ENCODE results near the gene NDUFB5.
"Not testable (repeated sequence)": the region's sequence is repeated elsewhere in the genome, so short reads cannot be mapped to it uniquely, and the experiment has no call there.

Gene NDUFB5

GRCh38 chr3:179615458-179616173 lies 11.0 kb downstream of the NDUFB5 start:
- ChIA-PET POLR2A (no interaction called here), CTCF (interaction anchor here (0.7 to 1.3 kb wide), 6 partner anchors 8 to 789 kb away, joined by 3 to 4 read pairs (median 3); no protein-coding TSS in a partner anchor)
- DNase-seq (ENCODE audit: low read depth, low spot score) = no peak
- no peak overlapping the region for H3K4me3 ChIP-seq (ENCODE audit: low read depth, low read length)
- TF ChIP-seq CTCF (IDR thresholded peaks at IDR 0.05; ENCODE audit: insufficient read depth, low read length, missing control alignments) = no peak

- ChIA-PET POLR2A (no interaction called here), CTCF (interaction anchor here (1.9 kb wide), 1 partner anchor 28 kb away, joined by 5 read pairs; no protein-coding TSS in a partner anchor)
- no peak for TF ChIP-seq CTCF (IDR thresholded peaks at IDR 0.05; ENCODE audit: insufficient read depth, low read length, missing control alignments)
- no peak for DNase-seq (ENCODE audit: low read depth, low spot score)
- H3K4me3 ChIP-seq (ENCODE audit: low read depth, low read length) = no peak overlapping the region
These were observed 17.4 kb downstream of the NDUFB5 start for GRCh38 chr3:179622023-179622422.

GRCh38 chr3:179624451-179624850 lies 19.9 kb downstream of the NDUFB5 start:
- ChIA-PET CTCF (interaction anchor here (0.8 kb wide), 1 partner anchor 353 kb away, joined by 3 read pairs; no protein-coding TSS in a partner anchor), POLR2A (no interaction called here)
- no peak for TF ChIP-seq CTCF (IDR thresholded peaks at IDR 0.05; ENCODE audit: insufficient read depth, low read length, missing control alignments)
- no peak for DNase-seq (ENCODE audit: low read depth, low spot score)
- H3K4me3 ChIP-seq (ENCODE audit: low read depth, low read length) = no peak overlapping the region

GRCh38 chr3:179630753-179631451 lies 26.3 kb downstream of the NDUFB5 start:
- no peak overlapping the region for H3K4me3 ChIP-seq (ENCODE audit: low read depth, low read length)
- no peak for TF ChIP-seq CTCF (IDR thresholded peaks at IDR 0.05; ENCODE audit: insufficient read depth, low read length, missing control alignments)
- CTCF ChIA-PET = interaction anchor here (0.6 kb wide), 1 partner anchor 19 kb away, joined by 3 read pairs; no protein-coding TSS in a partner anchor
- POLR2A ChIA-PET = no interaction called here
- DNase-seq (ENCODE audit: low read depth, low spot score) = no peak

GRCh38 chr3:179640469-179640868 lies 35.9 kb downstream of the NDUFB5 start:
- H3K4me3 ChIP-seq (ENCODE audit: low read depth, low read length) = no peak overlapping the region
- POLR2A ChIA-PET = no interaction called here
- no peak for DNase-seq (ENCODE audit: low read depth, low spot score)
- CTCF ChIA-PET = no interaction called here
- TF ChIP-seq CTCF (IDR thresholded peaks at IDR 0.05; ENCODE audit: insufficient read depth, low read length, missing control alignments) = no peak

- POLR2A ChIA-PET = no interaction called here
These were observed 38.3 kb downstream of the NDUFB5 start for GRCh38 chr3:179642871-179643270.

GRCh38 chr3:179643837-179644236 lies 39.2 kb downstream of the NDUFB5 start:
- POLR2A ChIA-PET; DNase-seq (ENCODE audit: low read depth, low spot score); H3K4me3 ChIP-seq (ENCODE audit: low read depth, low read length): not testable (repeated sequence)
- CTCF ChIA-PET = interaction anchor here (1.1 to 1.7 kb wide), 2 partner anchors 9 to 12 kb away, joined by 3 to 7 read pairs; partner anchors contain the start of gene USP13

More at GRCh38 chr3:179642871-179643270, 38.3 kb downstream of the NDUFB5 start:
- no peak for DNase-seq (ENCODE audit: low read depth, low spot score)
- no peak for TF ChIP-seq CTCF (IDR thresholded peaks at IDR 0.05; ENCODE audit: insufficient read depth, low read length, missing control alignments)
- CTCF ChIA-PET = no interaction called here
- H3K4me3 ChIP-seq (ENCODE audit: low read depth, low read length) = no peak overlapping the region

All from AG04449 (cell line).